OCI-LY3 (cell line): ENCODE data around the gene CTNNA1.

ENCODE experiments used
- H2AFZ ChIP-seq: fragments of 200-600, 300-600 bp; shearing (Covaris generic); 2 replicates; pipeline ENCODE4 v1.6.0; 2014; ENCODE audit warnings: antibody characterized with exemption, low read depth, low read length
- H3K27ac ChIP-seq: fragments of 200-600, 300-600 bp; sonication (generic); 2 replicates; pipeline ENCODE4 v1.5.1; 2014; ENCODE audit warnings: mild to moderate bottlenecking, low read length, moderate library complexity, mixed read lengths
- H3K27me3 ChIP-seq: fragments of 200-600, 300-600 bp; sonication (generic); 2 replicates; pipeline ENCODE4 v1.6.1; 2014; ENCODE audit warnings: low read depth, low read length, mixed read lengths
- H3K36me3 ChIP-seq: fragments of 200-600, 300-600 bp; sonication (generic); replicated peaks from 2 replicates; pipeline ENCODE3; 2014; ENCODE audit warnings: low read depth, low read length, mixed read lengths
- H3K4me1 ChIP-seq: fragments of 300-600, 200-600 bp; sonication (generic); 2 replicates; pipeline ENCODE4 v1.6.1; 2014; ENCODE audit warnings: low read length, mixed read lengths
- H3K4me2 ChIP-seq: fragments of 200-600, 300-600 bp; sonication (generic); 2 replicates; pipeline ENCODE4 v1.6.1; 2014; ENCODE audit warnings: low read length, mixed read lengths
- H3K4me3 ChIP-seq: fragments of 300-600, 200-600 bp; sonication (generic); 2 replicates; pipeline ENCODE4 v1.5.1; 2014; ENCODE audit warnings: antibody characterized with exemption, mild to moderate bottlenecking, low read length, moderate library complexity
- H3K79me2 ChIP-seq: fragments of 300-600, 200-600 bp; shearing (Covaris generic); 2 replicates; pipeline ENCODE4 v1.6.1; 2014; ENCODE audit warnings: mild to moderate bottlenecking, low read length, mixed read lengths
- H3K9ac ChIP-seq: fragments of 300-600, 200-600 bp; shearing (Covaris generic); 2 replicates; pipeline ENCODE4 v1.6.0; 2014; ENCODE audit warnings: mild to moderate bottlenecking, low read length, moderate library complexity
- H3K9me3 ChIP-seq: fragments of 200-600, 300-600 bp; shearing (Covaris generic); 2 replicates; pipeline ENCODE4 v1.6.1; 2014; ENCODE audit warnings: low read length, mixed read lengths; ENCODE audit not compliant: insufficient read depth
- H4K20me1 ChIP-seq: fragments of 200-600, 300-600 bp; sonication (generic); 2 replicates; pipeline ENCODE4 v1.6.1; 2016; ENCODE audit warnings: low read length, mixed read lengths; ENCODE audit not compliant: insufficient read depth
- EZH2phosphoT487 ChIP-seq: fragments of 200-600 bp; shearing (Covaris generic); IDR thresholded peaks from 2 replicates; pipeline ENCODE4 v1.6.1; 2018; ENCODE audit warnings: antibody characterized with exemption, mixed run types, low read depth
- TF ChIP-seq, protein P1 (sequence below): fragments of 200-600, 300-600 bp; sonication (generic); IDR thresholded peaks from 2 replicates; pipeline ENCODE4 v1.5.1; 2014; ENCODE audit warnings: antibody characterized with exemption, low read length, low read depth

The CTNNA1 gene

DNA sequence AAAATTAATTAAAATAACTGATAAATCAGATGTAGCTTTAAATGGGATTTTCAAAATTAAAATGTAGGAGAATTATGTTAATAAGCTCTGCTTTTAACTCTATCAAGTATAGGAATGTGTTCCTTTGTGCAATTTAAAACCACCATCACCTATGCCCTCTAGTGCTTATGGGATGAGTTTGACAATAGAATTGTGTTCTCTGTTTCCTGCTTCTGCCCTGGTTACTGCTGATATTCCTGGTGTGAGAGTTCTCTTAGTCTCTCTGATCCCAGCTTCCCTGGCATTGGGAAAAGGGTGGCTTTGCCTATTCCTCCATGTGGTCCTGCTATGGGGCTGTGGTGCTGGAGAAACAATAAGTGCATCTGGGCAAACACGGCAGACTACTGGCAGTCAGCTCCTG, 113.8 kb downstream of the CTNNA1 start:
- TF ChIP-seq EZH2phosphoT487: no peak
- TF ChIP-seq, protein P1, sequence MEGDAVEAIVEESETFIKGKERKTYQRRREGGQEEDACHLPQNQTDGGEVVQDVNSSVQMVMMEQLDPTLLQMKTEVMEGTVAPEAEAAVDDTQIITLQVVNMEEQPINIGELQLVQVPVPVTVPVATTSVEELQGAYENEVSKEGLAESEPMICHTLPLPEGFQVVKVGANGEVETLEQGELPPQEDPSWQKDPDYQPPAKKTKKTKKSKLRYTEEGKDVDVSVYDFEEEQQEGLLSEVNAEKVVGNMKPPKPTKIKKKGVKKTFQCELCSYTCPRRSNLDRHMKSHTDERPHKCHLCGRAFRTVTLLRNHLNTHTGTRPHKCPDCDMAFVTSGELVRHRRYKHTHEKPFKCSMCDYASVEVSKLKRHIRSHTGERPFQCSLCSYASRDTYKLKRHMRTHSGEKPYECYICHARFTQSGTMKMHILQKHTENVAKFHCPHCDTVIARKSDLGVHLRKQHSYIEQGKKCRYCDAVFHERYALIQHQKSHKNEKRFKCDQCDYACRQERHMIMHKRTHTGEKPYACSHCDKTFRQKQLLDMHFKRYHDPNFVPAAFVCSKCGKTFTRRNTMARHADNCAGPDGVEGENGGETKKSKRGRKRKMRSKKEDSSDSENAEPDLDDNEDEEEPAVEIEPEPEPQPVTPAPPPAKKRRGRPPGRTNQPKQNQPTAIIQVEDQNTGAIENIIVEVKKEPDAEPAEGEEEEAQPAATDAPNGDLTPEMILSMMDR: no peak
- H3K79me2 ChIP-seq: no peaks in the 10 kb centered on the region
- H4K20me1 ChIP-seq: no peaks in the 10 kb centered on the region

DNA sequence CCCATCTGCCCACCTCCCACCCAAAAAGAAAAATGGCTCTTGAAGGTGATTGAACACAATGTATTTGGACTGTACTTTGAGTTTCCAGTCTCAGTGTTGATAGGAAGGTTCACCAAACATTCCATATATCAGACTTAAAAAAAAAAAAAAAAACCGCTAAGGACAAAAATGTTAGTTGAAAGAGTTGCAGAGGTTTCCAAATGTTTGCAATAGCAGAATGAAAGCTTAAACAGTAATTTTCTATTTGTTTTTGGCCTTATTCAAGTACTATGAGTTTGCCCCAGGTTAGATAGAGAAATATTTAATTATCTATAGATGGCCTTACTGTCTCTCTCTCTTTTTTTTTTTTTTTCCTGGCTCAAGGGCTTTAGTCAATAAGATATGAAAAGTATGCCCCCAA, 115.8 kb downstream of the CTNNA1 start:
- Histone ChIP-seq H3K36me3 (no peaks in the 10 kb centered on the region), H3K27me3 (no peaks in the 10 kb centered on the region), H3K4me3 (no peak overlapping the region), H3K4me2 (no peak overlapping the region), H3K9ac (no peak overlapping the region), H2AFZ (no peak overlapping the region), H3K9me3 (no peaks in the 10 kb centered on the region), H3K79me2 (no peaks in the 10 kb centered on the region), H3K27ac (no peak overlapping the region), H3K4me1 (no peaks in the 10 kb centered on the region), H4K20me1 (no peaks in the 10 kb centered on the region)
- TF ChIP-seq EZH2phosphoT487: no peak
- TF ChIP-seq, protein P1: no peak

More for the DNA sequence above, 113.8 kb downstream of the CTNNA1 start:
- no peaks in the 10 kb centered on the region for H3K4me1 ChIP-seq
- H3K4me2 ChIP-seq: no peak overlapping the region
- no peaks in the 10 kb centered on the region for H3K27me3 ChIP-seq
- H3K9me3 ChIP-seq: no peaks in the 10 kb centered on the region
- H3K27ac ChIP-seq: no peak overlapping the region
- H3K36me3 ChIP-seq: peaks cover 7% of the 10 kb centered on the region
- no peak overlapping the region for H3K4me3 ChIP-seq
- no peak overlapping the region for H2AFZ ChIP-seq
- H3K9ac ChIP-seq: no peak overlapping the region

DNA sequence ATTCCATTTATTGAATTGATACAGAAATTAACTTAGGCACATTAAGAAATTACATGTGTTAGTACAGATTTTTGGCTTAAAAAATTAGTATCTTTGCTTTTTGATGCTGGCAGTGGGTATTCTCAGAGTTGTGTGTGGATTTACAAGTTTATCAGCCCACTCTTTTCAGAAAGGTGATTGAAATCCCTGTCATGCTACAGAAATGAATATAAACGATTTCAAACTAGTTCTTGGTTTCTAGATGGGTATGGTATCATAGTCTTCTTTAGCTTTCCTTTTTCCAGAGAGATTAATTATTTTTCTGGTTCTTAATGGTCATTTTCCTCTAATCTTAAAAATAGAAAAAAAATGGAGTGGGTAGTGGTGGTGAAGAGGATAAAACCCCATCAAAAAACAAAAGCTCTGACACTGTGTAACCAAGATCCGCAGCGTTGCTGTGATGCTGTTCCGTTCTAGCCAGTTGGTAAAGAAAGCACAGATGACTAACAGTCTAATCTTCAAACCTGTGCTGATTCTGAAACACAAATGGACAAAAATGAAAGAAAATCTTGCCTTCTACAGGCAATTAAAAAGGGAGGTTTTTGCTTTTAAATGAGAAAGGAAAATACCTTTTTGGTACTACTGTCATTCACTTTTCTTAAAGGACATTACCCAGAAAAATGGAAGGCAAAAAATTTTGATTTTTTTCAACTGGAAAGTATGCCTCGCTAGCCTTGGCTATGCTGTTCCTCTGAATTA, 116.7 kb downstream of the CTNNA1 start:
- Histone ChIP-seq H3K27ac (no peak overlapping the region), H4K20me1 (no peaks in the 10 kb centered on the region), H3K36me3 (no peaks in the 10 kb centered on the region), H3K79me2 (no peaks in the 10 kb centered on the region), H2AFZ (no peak overlapping the region), H3K4me3 (no peak overlapping the region), H3K27me3 (no peaks in the 10 kb centered on the region), H3K4me2 (no peak overlapping the region), H3K4me1 (no peaks in the 10 kb centered on the region), H3K9ac (no peak overlapping the region), H3K9me3 (no peaks in the 10 kb centered on the region)
- TF ChIP-seq, protein P1: no peak
- no peak for TF ChIP-seq EZH2phosphoT487

DNA sequence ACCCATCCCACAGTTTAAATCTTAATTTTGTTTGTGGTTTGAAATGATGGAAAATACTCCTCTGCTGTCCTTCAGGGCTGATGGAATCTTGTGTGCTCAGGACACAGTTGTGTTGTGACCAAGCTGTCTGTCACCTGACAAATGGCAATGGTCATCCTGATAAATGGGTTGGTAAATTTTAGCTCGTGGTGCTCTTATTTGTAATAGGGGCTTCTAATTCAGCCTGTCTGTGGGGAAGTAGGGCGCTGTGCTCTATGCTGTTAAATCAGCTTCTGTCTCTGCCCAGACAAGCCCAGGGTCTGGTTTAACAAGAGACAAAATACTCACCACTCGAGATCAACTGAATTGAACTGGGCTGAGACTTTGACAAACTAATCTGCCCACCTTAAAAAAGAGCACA, 117.4 kb downstream of the CTNNA1 start:
- H2AFZ ChIP-seq: no peak overlapping the region
- H3K79me2 ChIP-seq: no peaks in the 10 kb centered on the region
- H4K20me1 ChIP-seq: no peaks in the 10 kb centered on the region
- no peaks in the 10 kb centered on the region for H3K36me3 ChIP-seq
- no peak overlapping the region for H3K4me3 ChIP-seq
- TF ChIP-seq, protein P1: no peak
- no peak for TF ChIP-seq EZH2phosphoT487
- H3K27me3 ChIP-seq: no peaks in the 10 kb centered on the region
- H3K9ac ChIP-seq: no peak overlapping the region
- no peaks in the 10 kb centered on the region for H3K9me3 ChIP-seq
- H3K4me2 ChIP-seq: no peak overlapping the region
- H3K27ac ChIP-seq: no peak overlapping the region
- no peaks in the 10 kb centered on the region for H3K4me1 ChIP-seq
